A549 (cell line): ENCODE data around the gene LRFN2. TPM values are rescaled to one million over a fixed set of nuclear protein-coding genes. Genes with fewer than 3 reads are reported as not detected.

Source experiments
- ATAC-seq, 2 experiments: fragments of 200-7000 bp in 1 of 2; fragments of >200 bp in 1 of 2; cut with Nextera tagmentation in 1 of 2; cut with Tn5 transposase in 1 of 2; 3 replicates each; pipeline versions ENCODE4 v1.8.0 to v1.9.1; 2018 to 2020; ENCODE audit warnings: mild to moderate bottlenecking in 1 of 2, moderate library complexity in 1 of 2
- CTCF ChIA-PET: fragments of 300-600 bp; sonication (Branson Sonifier 250); formaldehyde crosslinking; extraction: SDS; loops from one replicate; lab custom pipeline; 2021; ENCODE audit warnings: antibody characterized with exemption, inconsistent platforms; lab: Yijun Ruan, JAX
- POLR2A ChIA-PET: fragments of 350-600 bp; formaldehyde crosslinking; extraction: SDS; loops from one replicate; lab custom pipeline; 2021; ENCODE audit warnings: antibody characterized with exemption, inconsistent platforms; lab: Yijun Ruan, JAX
- DNase-seq, 2 experiments: peaks; one replicate each; pipeline versions ENCODE4 v3.0.0 to v3.0.0-alpha.2; 2011 to 2016; ENCODE audit warnings: low read depth in 1 of 2, low spot score in 1 of 2
- FAIRE-seq: peaks from 2 replicates; lab custom pipeline; 2011; peaks lifted over from hg19 to GRCh38; lab: Jason Lieb, UNC
- H3K27ac ChIP-seq, 2 experiments: fragments of >200 bp; sonication (Bioruptor Twin); formaldehyde crosslinking; 3 replicates each; pipeline ENCODE4 v1.5.1; 2016 to 2017
- H3K4me1 ChIP-seq: fragments of >200 bp; sonication (Bioruptor Twin); formaldehyde crosslinking; 3 replicates; pipeline ENCODE4 v1.6.1; 2016
- H3K4me2 ChIP-seq: fragments of >200 bp; sonication (Bioruptor Twin); formaldehyde crosslinking; 3 replicates; pipeline ENCODE4 v1.6.1; 2016
- H3K4me3 ChIP-seq: fragments of >200 bp; sonication (Bioruptor Twin); formaldehyde crosslinking; 3 replicates; pipeline ENCODE4 v1.5.1; 2016
- H3K9me3 ChIP-seq: fragments of >200 bp; sonication (Bioruptor Twin); formaldehyde crosslinking; 3 replicates; pipeline ENCODE4 v1.6.1; 2016
- CBX2 ChIP-seq: fragments of 200-600 bp; sonication (generic); IDR thresholded peaks from 2 replicates; pipeline ENCODE4 v1.6.1; 2016; ENCODE audit warnings: low read depth, mild to moderate bottlenecking, borderline replicate concordance
- CBX8 ChIP-seq: fragments of 200-600 bp; sonication (generic); IDR thresholded peaks from 2 replicates; pipeline ENCODE4 v1.6.1; 2016
- CEBPB ChIP-seq, 2 experiments: fragments of >200 bp in 1 of 2; sonication (Bioruptor Twin) in 1 of 2; formaldehyde crosslinking in 1 of 2; IDR thresholded peaks; 2 replicates each; pipeline ENCODE4 v1.6.1; 2012 to 2016
- EP300 ChIP-seq, 2 experiments: fragments of >200 bp; sonication (Bioruptor Twin); formaldehyde crosslinking; IDR thresholded peaks; 2 replicates in 1 of 2; 3 replicates in 1 of 2; pipeline ENCODE4 v1.6.1; 2016 to 2017
- ESRRA ChIP-seq: fragments of 150-350 bp; IDR thresholded peaks from 2 replicates; pipeline ENCODE4 v1.6.1; 2014; ENCODE audit warnings: mild to moderate bottlenecking, low read length, borderline replicate concordance
- FOSB ChIP-seq: fragments of 250-450 bp; sonication (Bioruptor Pico); IDR thresholded peaks from 2 replicates; pipeline ENCODE4 v1.5.0; 2020; ENCODE audit warnings: mild to moderate bottlenecking, moderate library complexity
- GATA3 ChIP-seq: IDR thresholded peaks from 2 replicates; pipeline ENCODE4 v1.6.1; 2012; ENCODE audit warnings: borderline replicate concordance
- HOXB5 ChIP-seq: fragments of 250-450 bp; sonication (Bioruptor Pico); IDR thresholded peaks from 2 replicates; pipeline ENCODE4 v1.5.0; 2020; ENCODE audit warnings: mild to moderate bottlenecking, moderate library complexity
- JUNB ChIP-seq: fragments of >200 bp; sonication (Bioruptor Twin); formaldehyde crosslinking; IDR thresholded peaks from 2 replicates; pipeline ENCODE4 v1.6.1; 2016
- KDM1A ChIP-seq: fragments of 200-600 bp; sonication (generic); IDR thresholded peaks from 2 replicates; pipeline ENCODE4 v1.6.1; 2016; ENCODE audit warnings: low read depth, mild to moderate bottlenecking
- KDM5A ChIP-seq: fragments of 200-600 bp; sonication (generic); IDR thresholded peaks from 2 replicates; pipeline ENCODE4 v1.6.1; 2016; ENCODE audit warnings: antibody characterized with exemption, mild to moderate bottlenecking
- MAFK ChIP-seq: fragments of 450-650 bp; IDR thresholded peaks from 2 replicates; pipeline ENCODE4 v1.6.1; 2014; ENCODE audit not compliant: partially characterized antibody
- NFE2L2 ChIP-seq: fragments of 150-350 bp; conservative IDR thresholded peaks from 2 replicates; pipeline ENCODE4 v1.6.1; 2014; ENCODE audit warnings: low read length
- RAD21 ChIP-seq, 2 experiments: fragments of >200 bp in 1 of 2; sonication (Bioruptor Twin) in 1 of 2; formaldehyde crosslinking in 1 of 2; IDR thresholded peaks in 1 of 2; conservative IDR thresholded peaks in 1 of 2; 2 replicates in 1 of 2; 3 replicates in 1 of 2; pipeline ENCODE4 v1.6.1; 2012 to 2018; ENCODE audit warnings: inconsistent platforms in 1 of 2
- RARB ChIP-seq: fragments of 250-450 bp; sonication (Bioruptor Pico); IDR thresholded peaks from 2 replicates; pipeline ENCODE4 v1.8.0; 2021; ENCODE audit warnings: mild to moderate bottlenecking, moderate library complexity
- ZSCAN20 ChIP-seq: fragments of 250-450 bp; sonication (Bioruptor Pico); IDR thresholded peaks from 2 replicates; pipeline ENCODE4 v1.8.0; 2022; ENCODE audit warnings: mild to moderate bottlenecking, moderate library complexity
- WGBS: methylation state at CpG from one replicate; pipeline ENCODE4 v1.1.6; 2017; ENCODE audit errors: missing lambda C conversion rate; 5-methylcytosine and 5-hydroxymethylcytosine counted together
- polyA plus RNA-seq, 4 experiments: library from polyadenylated mRNA; depleted of rRNA in 3 of 4; stranded (reverse); fragments of >200 nt; fragmentation: RNase III in 1 of 4; extraction: RNeasy Plus Mini Kit Qiagen cat#74134 plus additional on column Dnase treatment in 1 of 4; gene quantifications; 2 replicates in 3 of 4; 3 replicates in 1 of 4; pipeline ENCODE4 v1.2.3, GENCODE V29; 2011 to 2017
- TF ChIP-seq, protein P1 (sequence below): fragments of 200-600 bp; sonication (generic); IDR thresholded peaks from 2 replicates; pipeline ENCODE4 v1.6.1; 2016; ENCODE audit warnings: antibody characterized with exemption, mild to moderate bottlenecking, moderate library complexity
- TF ChIP-seq, protein P2 (sequence below): fragments of >200 bp; sonication (Bioruptor Twin); formaldehyde crosslinking; IDR thresholded peaks from 2 replicates; pipeline ENCODE4 v1.6.1; 2016
- TF ChIP-seq, protein P3 (sequence below): fragments of 150-350 bp; IDR thresholded peaks from 2 replicates; pipeline ENCODE4 v1.6.1; 2014; ENCODE audit warnings: low read depth, mild to moderate bottlenecking, low read length
- TF ChIP-seq, protein P4 (sequence below): fragments of 250-450 bp; sonication (Bioruptor Pico); IDR thresholded peaks from 2 replicates; pipeline ENCODE4 v1.5.0; 2021; ENCODE audit warnings: mild to moderate bottlenecking, moderate library complexity, borderline replicate concordance
- TF ChIP-seq, protein P5 (sequence below): fragments of >200 bp; sonication (Bioruptor Twin); formaldehyde crosslinking; IDR thresholded peaks from 3 replicates; pipeline ENCODE4 v1.6.1; 2016
- TF ChIP-seq, protein P6 (sequence below): fragments of 450-650 bp; IDR thresholded peaks from 2 replicates; pipeline ENCODE4 v1.6.1; 2014; ENCODE audit warnings: antibody characterized with exemption

Gene LRFN2
- polyA plus RNA-seq, 2 of the 4 experiments (the other 2 are of a cell fraction), result not detected

DNA sequence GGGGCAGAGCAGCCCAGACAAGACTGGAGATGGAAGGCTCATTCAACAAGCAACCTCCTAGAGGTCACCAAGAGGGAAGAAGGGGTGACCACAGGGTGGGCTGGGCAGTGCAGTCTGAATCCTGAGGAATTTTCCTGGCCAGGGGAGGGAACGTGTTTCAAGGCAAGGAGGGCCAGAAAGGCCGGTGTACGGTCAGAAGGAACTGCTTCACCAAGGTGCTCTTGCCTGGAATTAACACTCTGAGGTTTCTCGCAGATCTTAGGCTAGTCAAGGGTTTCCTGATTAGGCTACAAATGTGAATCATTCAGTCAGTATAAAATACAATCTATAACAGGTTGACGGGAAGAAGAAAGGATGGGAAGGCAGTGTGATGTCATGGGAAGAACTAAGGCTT is 199.3 kb downstream of the LRFN2 start:
- FAIRE-seq (no peak), ATAC-seq (no peak), DNase-seq (no peak)
- WGBS, result 37% methylated on average over 5 of the region's 5 CpGs
- TF ChIP-seq KDM1A (no peak), CBX8 (no peak), RARB (CRISPR knock-in tag) (no peak), RAD21 (conservative IDR thresholded peaks at IDR 0.05 in 1 of 2, IDR thresholded peaks at IDR 0.05 in 1 of 2) (no peak)
- TF ChIP-seq, protein P1, sequence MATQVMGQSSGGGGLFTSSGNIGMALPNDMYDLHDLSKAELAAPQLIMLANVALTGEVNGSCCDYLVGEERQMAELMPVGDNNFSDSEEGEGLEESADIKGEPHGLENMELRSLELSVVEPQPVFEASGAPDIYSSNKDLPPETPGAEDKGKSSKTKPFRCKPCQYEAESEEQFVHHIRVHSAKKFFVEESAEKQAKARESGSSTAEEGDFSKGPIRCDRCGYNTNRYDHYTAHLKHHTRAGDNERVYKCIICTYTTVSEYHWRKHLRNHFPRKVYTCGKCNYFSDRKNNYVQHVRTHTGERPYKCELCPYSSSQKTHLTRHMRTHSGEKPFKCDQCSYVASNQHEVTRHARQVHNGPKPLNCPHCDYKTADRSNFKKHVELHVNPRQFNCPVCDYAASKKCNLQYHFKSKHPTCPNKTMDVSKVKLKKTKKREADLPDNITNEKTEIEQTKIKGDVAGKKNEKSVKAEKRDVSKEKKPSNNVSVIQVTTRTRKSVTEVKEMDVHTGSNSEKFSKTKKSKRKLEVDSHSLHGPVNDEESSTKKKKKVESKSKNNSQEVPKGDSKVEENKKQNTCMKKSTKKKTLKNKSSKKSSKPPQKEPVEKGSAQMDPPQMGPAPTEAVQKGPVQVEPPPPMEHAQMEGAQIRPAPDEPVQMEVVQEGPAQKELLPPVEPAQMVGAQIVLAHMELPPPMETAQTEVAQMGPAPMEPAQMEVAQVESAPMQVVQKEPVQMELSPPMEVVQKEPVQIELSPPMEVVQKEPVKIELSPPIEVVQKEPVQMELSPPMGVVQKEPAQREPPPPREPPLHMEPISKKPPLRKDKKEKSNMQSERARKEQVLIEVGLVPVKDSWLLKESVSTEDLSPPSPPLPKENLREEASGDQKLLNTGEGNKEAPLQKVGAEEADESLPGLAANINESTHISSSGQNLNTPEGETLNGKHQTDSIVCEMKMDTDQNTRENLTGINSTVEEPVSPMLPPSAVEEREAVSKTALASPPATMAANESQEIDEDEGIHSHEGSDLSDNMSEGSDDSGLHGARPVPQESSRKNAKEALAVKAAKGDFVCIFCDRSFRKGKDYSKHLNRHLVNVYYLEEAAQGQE, result no peak
- TF ChIP-seq, protein P2, sequence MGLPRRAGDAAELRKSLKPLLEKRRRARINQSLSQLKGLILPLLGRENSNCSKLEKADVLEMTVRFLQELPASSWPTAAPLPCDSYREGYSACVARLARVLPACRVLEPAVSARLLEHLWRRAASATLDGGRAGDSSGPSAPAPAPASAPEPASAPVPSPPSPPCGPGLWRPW, result no peak
- Histone ChIP-seq H3K9me3 (no peaks in the 10 kb centered on the region), H3K4me2 (no peak overlapping the region), H3K4me1 (no peaks in the 10 kb centered on the region), H3K4me3 (no peak overlapping the region), H3K27ac (no peak overlapping the region)
- CTCF ChIA-PET, result no interaction called here
- POLR2A ChIA-PET, result no interaction called here

DNA sequence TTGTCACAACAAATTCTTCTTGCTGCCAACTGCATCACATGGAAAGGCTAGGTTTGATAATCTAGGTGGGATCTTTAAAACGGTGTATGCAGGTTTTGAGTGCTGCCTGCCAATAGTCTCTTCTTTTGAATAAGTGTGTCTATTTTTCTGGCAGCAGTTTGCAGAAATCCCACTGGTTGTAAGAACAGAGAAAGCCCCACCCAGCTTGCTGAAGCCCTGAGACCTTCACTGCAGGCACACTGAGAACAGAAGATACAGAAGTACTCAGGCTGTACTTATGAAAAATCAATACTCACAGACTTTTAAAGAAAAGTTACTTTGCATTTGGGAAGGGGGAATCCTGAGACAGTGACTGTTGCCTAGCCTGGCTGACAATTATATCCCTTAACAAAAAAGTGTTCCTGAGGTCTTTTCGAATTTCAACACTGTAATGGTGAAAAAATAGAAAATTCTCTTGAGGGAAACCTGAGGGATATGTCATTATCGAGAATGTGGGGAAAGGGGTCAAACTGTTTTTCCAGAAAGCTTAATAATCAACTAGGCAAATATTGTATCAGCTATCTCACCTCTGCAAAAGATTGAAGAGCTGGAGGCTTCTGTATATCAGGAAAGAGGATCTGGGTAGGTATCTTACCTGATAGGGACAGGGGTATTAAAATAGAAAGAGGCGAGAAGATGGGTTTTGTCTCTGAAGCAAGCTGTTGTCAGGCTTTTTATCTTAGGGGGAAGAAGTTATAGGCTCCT is 199.9 kb downstream of the LRFN2 start:
- H3K4me2 ChIP-seq, result no peak overlapping the region
- POLR2A ChIA-PET, result no interaction called here
- H3K4me1 ChIP-seq, result no peaks in the 10 kb centered on the region
- H3K27ac ChIP-seq, result no peak overlapping the region
- CTCF ChIA-PET, result no interaction called here
- TF ChIP-seq, protein P3, sequence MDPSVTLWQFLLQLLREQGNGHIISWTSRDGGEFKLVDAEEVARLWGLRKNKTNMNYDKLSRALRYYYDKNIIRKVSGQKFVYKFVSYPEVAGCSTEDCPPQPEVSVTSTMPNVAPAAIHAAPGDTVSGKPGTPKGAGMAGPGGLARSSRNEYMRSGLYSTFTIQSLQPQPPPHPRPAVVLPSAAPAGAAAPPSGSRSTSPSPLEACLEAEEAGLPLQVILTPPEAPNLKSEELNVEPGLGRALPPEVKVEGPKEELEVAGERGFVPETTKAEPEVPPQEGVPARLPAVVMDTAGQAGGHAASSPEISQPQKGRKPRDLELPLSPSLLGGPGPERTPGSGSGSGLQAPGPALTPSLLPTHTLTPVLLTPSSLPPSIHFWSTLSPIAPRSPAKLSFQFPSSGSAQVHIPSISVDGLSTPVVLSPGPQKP, result no peak
- TF ChIP-seq CEBPB (IDR thresholded peaks at IDR 0.05) (no peak), ZSCAN20 (no peak), NFE2L2 (no peak), GATA3 (no peak), JUNB (no peak), FOSB (CRISPR knock-in tag) (no peak), KDM5A (no peak), CBX2 (no peak), MAFK (no peak), EP300 (IDR thresholded peaks at IDR 0.05) (no peak), ESRRA (no peak), HOXB5 (no peak)
- TF ChIP-seq, protein P4, sequence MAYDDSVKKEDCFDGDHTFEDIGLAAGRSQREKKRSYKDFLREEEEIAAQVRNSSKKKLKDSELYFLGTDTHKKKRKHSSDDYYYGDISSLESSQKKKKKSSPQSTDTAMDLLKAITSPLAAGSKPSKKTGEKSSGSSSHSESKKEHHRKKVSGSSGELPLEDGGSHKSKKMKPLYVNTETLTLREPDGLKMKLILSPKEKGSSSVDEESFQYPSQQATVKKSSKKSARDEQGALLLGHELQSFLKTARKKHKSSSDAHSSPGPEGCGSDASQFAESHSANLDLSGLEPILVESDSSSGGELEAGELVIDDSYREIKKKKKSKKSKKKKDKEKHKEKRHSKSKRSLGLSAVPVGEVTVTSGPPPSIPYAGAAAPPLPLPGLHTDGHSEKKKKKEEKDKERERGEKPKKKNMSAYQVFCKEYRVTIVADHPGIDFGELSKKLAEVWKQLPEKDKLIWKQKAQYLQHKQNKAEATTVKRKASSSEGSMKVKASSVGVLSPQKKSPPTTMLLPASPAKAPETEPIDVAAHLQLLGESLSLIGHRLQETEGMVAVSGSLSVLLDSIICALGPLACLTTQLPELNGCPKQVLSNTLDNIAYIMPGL (CRISPR knock-in tag), result no peak
- TF ChIP-seq, protein P5, sequence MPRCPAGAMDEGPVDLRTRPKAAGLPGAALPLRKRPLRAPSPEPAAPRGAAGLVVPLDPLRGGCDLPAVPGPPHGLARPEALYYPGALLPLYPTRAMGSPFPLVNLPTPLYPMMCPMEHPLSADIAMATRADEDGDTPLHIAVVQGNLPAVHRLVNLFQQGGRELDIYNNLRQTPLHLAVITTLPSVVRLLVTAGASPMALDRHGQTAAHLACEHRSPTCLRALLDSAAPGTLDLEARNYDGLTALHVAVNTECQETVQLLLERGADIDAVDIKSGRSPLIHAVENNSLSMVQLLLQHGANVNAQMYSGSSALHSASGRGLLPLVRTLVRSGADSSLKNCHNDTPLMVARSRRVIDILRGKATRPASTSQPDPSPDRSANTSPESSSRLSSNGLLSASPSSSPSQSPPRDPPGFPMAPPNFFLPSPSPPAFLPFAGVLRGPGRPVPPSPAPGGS, result no peak
- TF ChIP-seq, protein P2, result no peak
- TF ChIP-seq, protein P6, sequence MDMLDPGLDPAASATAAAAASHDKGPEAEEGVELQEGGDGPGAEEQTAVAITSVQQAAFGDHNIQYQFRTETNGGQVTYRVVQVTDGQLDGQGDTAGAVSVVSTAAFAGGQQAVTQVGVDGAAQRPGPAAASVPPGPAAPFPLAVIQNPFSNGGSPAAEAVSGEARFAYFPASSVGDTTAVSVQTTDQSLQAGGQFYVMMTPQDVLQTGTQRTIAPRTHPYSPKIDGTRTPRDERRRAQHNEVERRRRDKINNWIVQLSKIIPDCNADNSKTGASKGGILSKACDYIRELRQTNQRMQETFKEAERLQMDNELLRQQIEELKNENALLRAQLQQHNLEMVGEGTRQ, result no peak
- WGBS, result 6% methylated on average over 4 of the region's 4 CpGs
- no peaks in the 10 kb centered on the region for H3K9me3 ChIP-seq
- ATAC-seq (no peak), FAIRE-seq (no peak), DNase-seq (no peak)
- no peak overlapping the region for H3K4me3 ChIP-seq
